Renal cortical epithelial cell (primary cell): ENCODE measurements around the gene DUSP23. TPM values are rescaled to one million over a fixed set of nuclear protein-coding genes. Genes with fewer than 3 reads are reported as not detected.

Source experiments
- DNase-seq: peaks from one replicate; pipeline ENCODE4 v3.0.0-alpha.2; 2011; ENCODE audit warnings: low read depth
- total RNA-seq: library from RNA; depleted of rRNA; stranded (reverse); fragments of >200 nt; gene quantifications from 2 replicates; pipeline ENCODE4 v1.2.3, GENCODE V29; 2014

The DUSP23 gene
- total RNA-seq, 1 donor from 2014 or later = 34.0 TPM

- DNase-seq = no peak
These were observed 5.7 kb downstream of the DUSP23 start for GRCh38 chr1:159786465-159786864.

GRCh38 chr1:159786966-159787365, 6.2 kb downstream of the DUSP23 start:
- DNase-seq = no peak

- peak; percentile 34 for DNase-seq
These were observed 9.6 kb downstream of the DUSP23 start for GRCh38 chr1:159790237-159790917.

GRCh38 chr1:159791031-159791430, 10.3 kb downstream of the DUSP23 start:
- no peak for DNase-seq

- DNase-seq = no peak
These were observed 10.7 kb downstream of the DUSP23 start for GRCh38 chr1:159791461-159791860.

- no peak for DNase-seq
These were observed 14.8 kb downstream of the DUSP23 start for GRCh38 chr1:159795534-159795933.

GRCh38 chr1:159798893-159799292, 18.1 kb downstream of the DUSP23 start:
- peak; percentile 77 for DNase-seq

GRCh38 chr1:159799446-159799985, 18.8 kb downstream of the DUSP23 start:
- DNase-seq = peak; percentile 80

GRCh38 chr1:159800177-159800930, 19.6 kb downstream of the DUSP23 start:
- no peak for DNase-seq

GRCh38 chr1:159802111-159802510, 21.3 kb downstream of the DUSP23 start, which contains the start of gene FCRL6:
FCRL6 (plus strand) TSS chr1:159802360; CDS start chr1:159802425, 65 bp downstream.
- no peak for DNase-seq

GRCh38 chr1:159803956-159804689, 23.4 kb downstream of the DUSP23 start:
- no peak for DNase-seq

GRCh38 chr1:159804924-159805323, 24.2 kb downstream of the DUSP23 start:
- DNase-seq = no peak

GRCh38 chr1:159815926-159816325, 35.2 kb downstream of the DUSP23 start:
- DNase-seq = no peak

- peak; percentile 24 for DNase-seq
These were observed 36.7 kb downstream of the DUSP23 start for GRCh38 chr1:159817276-159818041.

GRCh38 chr1:159821171-159821867, 40.6 kb downstream of the DUSP23 start:
- DNase-seq = no peak

GRCh38 chr1:159823406-159823805, 42.6 kb downstream of the DUSP23 start:
- DNase-seq = no peak

- no peak for DNase-seq
These were observed 44.8 kb downstream of the DUSP23 start for GRCh38 chr1:159825564-159825963.

GRCh38 chr1:159826441-159827101, 45.8 kb downstream of the DUSP23 start, which contains the start of gene SLAMF8:
SLAMF8 (plus strand) TSS chr1:159826873; CDS start chr1:159826899, 26 bp downstream.
- no peak for DNase-seq

- DNase-seq = no peak
These were observed 46.3 kb downstream of the DUSP23 start for GRCh38 chr1:159827102-159827490.

- no peak for DNase-seq
These were observed 46.8 kb downstream of the DUSP23 start for GRCh38 chr1:159827549-159827948.
